GM19438 (cell line): ENCODE data around the gene NKX2-3.

Experiments used
- ATAC-seq: cut with Tn5 transposase; IDR thresholded peaks from one replicate; pipeline ENCODE4 v1.9.1; 2021; ENCODE audit warnings: low read depth; ENCODE audit not compliant: unreplicated experiment

Gene NKX2-3

DNA sequence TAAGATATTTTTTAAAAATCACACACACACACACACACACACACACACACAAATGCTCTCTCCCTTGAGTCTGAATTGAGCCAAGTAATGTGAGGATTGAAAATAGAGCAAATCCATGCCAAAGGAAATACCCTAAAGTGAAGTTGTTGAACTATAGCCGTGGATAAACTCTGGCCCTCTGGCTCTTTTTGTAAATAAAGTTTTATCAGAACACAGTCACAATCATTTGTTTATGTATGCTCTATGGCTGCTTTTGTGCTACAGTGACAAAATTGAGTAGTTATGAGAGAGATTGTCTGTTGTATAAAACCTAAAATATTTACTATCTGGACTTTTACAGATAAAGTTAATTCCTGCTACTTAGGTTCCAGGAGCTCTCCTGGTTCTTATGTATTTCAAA lies 39.1 kb downstream of the NKX2-3 start:
- ATAC-seq: no peak

- ATAC-seq: no peak
Observed at GRCh38 chr10:99573790-99574189, 41.0 kb downstream of the NKX2-3 start.

- no peak for ATAC-seq
Observed at GRCh38 chr10:99579971-99580370, 47.2 kb downstream of the NKX2-3 start.

- ATAC-seq: no peak
Observed at GRCh38 chr10:99582255-99582770, 49.6 kb downstream of the NKX2-3 start.

- no peak for ATAC-seq
Observed at GRCh38 chr10:99583687-99584086, 50.9 kb downstream of the NKX2-3 start.
